SU-DHL-6 (cell line): ENCODE results near the gene PDE7B.

ENCODE experiments used
- H2AFZ ChIP-seq: fragments of 200-600 bp; sonication (generic); 2 replicates; pipeline ENCODE4 v1.6.1; 2014; ENCODE audit warnings: low read depth, mild to moderate bottlenecking, moderate library complexity, mixed read lengths, antibody characterized with exemption, low read length; ENCODE audit not compliant: severe bottlenecking
- H3F3A ChIP-seq: fragments of 200-600 bp; shearing (Covaris generic); 2 replicates; pipeline ENCODE4 v1.6.0; 2016; ENCODE audit warnings: antibody characterized with exemption, mild to moderate bottlenecking; ENCODE audit not compliant: insufficient read depth
- H3K27ac ChIP-seq: fragments of 200-600 bp; sonication (generic); 2 replicates; pipeline ENCODE4 v1.5.1; 2016; ENCODE audit warnings: low read depth, mild to moderate bottlenecking, low read length, moderate library complexity, mixed read lengths
- H3K27me3 ChIP-seq: fragments of 200-600 bp; sonication (generic), shearing (Covaris generic); 2 replicates; pipeline ENCODE4 v1.6.0; 2014; ENCODE audit warnings: mild to moderate bottlenecking, low read length
- H3K36me3 ChIP-seq: fragments of 200-600 bp; sonication (generic); 2 replicates; pipeline ENCODE4 v1.6.1; 2014; ENCODE audit warnings: mild to moderate bottlenecking, low read length, mixed read lengths
- H3K4me2 ChIP-seq: fragments of 300-600, 200-600 bp; shearing (Covaris generic), sonication (generic); 2 replicates; pipeline ENCODE4 v1.6.0; 2014; ENCODE audit warnings: low read length, low read depth, mild to moderate bottlenecking; ENCODE audit not compliant: poor library complexity, severe bottlenecking
- H3K4me3 ChIP-seq: fragments of 200-600 bp; sonication (generic); 2 replicates; pipeline ENCODE4 v1.5.1; 2014; ENCODE audit warnings: antibody characterized with exemption, low read length, mild to moderate bottlenecking, mixed read lengths; ENCODE audit not compliant: insufficient read depth, poor library complexity, severe bottlenecking
- H3K79me2 ChIP-seq: fragments of 200-600 bp; sonication (generic); 2 replicates; pipeline ENCODE4 v1.6.1; 2014; ENCODE audit warnings: mild to moderate bottlenecking, low read length, moderate library complexity; ENCODE audit not compliant: insufficient read depth
- H3K9ac ChIP-seq: fragments of 200-600 bp; sonication (generic); 2 replicates; pipeline ENCODE4 v1.7.0; 2014; ENCODE audit warnings: mild to moderate bottlenecking, low read length
- H3K9me2 ChIP-seq: fragments of 200-600 bp; sonication (generic); replicated peaks from 2 replicates; pipeline ENCODE4 v1.6.1; 2014; ENCODE audit warnings: low read length; ENCODE audit not compliant: insufficient read depth
- H3K9me3 ChIP-seq: fragments of 200-600 bp; sonication (generic); 2 replicates; pipeline ENCODE4 v1.6.1; 2014; ENCODE audit warnings: low read length, mixed read lengths; ENCODE audit not compliant: insufficient read depth
- H4K20me1 ChIP-seq: fragments of 200-600 bp; sonication (generic); 2 replicates; pipeline ENCODE4 v1.6.1; 2014; ENCODE audit warnings: low read depth, mild to moderate bottlenecking, antibody characterized with exemption, low read length, moderate library complexity, mixed read lengths
- EZH2phosphoT487 ChIP-seq: fragments of 200-600 bp; sonication (generic), shearing (Covaris generic); conservative IDR thresholded peaks from 2 replicates; pipeline ENCODE4 v1.6.1; 2018; ENCODE audit warnings: mild to moderate bottlenecking, antibody characterized with exemption, low read length, moderate library complexity, mixed read lengths
- TF ChIP-seq, protein P1 (sequence below): fragments of 200-600 bp; sonication (generic); IDR thresholded peaks from one replicate; pipeline ENCODE4 v1.5.1; 2017; ENCODE audit warnings: antibody characterized with exemption, mild to moderate bottlenecking, low read length, moderate library complexity; ENCODE audit not compliant: insufficient read depth, poor library complexity, severe bottlenecking

The PDE7B gene

DNA sequence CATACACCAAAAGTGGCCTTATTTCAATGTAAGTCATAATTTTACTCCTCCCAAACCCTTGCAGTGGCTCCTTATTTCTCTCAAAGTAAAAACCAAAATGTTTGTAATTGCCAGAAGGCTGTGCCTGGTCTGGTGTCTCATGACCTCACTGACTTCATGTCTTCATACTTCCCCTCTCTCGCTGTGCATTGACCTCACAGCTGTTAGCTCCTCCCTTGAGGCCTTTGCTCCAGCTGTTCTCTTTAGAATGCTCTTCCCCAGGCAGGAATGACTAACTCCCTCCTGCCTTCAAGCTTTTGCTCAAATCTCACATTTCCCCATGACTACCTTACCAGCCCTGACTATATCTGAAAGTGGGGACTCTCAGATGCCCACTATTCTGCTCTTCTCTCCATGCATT lies 315.3 kb downstream of the PDE7B start:
- Histone ChIP-seq H3K79me2 (no peaks in the 10 kb centered on the region), H3K36me3 (no peaks in the 10 kb centered on the region), H3K9me3 (no peaks in the 10 kb centered on the region), H3K4me3 (no peak overlapping the region), H3K27ac (no peak overlapping the region), H3K9ac (no peak overlapping the region), H3K9me2 (no peaks in the 10 kb centered on the region), H3K4me2 (no peak overlapping the region), H2AFZ (no peak overlapping the region), H3K27me3 (no peaks in the 10 kb centered on the region), H3F3A (no peaks in the 10 kb centered on the region), H4K20me1 (no peaks in the 10 kb centered on the region)
- TF ChIP-seq EZH2phosphoT487: no peak
- TF ChIP-seq, protein P1, sequence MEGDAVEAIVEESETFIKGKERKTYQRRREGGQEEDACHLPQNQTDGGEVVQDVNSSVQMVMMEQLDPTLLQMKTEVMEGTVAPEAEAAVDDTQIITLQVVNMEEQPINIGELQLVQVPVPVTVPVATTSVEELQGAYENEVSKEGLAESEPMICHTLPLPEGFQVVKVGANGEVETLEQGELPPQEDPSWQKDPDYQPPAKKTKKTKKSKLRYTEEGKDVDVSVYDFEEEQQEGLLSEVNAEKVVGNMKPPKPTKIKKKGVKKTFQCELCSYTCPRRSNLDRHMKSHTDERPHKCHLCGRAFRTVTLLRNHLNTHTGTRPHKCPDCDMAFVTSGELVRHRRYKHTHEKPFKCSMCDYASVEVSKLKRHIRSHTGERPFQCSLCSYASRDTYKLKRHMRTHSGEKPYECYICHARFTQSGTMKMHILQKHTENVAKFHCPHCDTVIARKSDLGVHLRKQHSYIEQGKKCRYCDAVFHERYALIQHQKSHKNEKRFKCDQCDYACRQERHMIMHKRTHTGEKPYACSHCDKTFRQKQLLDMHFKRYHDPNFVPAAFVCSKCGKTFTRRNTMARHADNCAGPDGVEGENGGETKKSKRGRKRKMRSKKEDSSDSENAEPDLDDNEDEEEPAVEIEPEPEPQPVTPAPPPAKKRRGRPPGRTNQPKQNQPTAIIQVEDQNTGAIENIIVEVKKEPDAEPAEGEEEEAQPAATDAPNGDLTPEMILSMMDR: no peak

DNA sequence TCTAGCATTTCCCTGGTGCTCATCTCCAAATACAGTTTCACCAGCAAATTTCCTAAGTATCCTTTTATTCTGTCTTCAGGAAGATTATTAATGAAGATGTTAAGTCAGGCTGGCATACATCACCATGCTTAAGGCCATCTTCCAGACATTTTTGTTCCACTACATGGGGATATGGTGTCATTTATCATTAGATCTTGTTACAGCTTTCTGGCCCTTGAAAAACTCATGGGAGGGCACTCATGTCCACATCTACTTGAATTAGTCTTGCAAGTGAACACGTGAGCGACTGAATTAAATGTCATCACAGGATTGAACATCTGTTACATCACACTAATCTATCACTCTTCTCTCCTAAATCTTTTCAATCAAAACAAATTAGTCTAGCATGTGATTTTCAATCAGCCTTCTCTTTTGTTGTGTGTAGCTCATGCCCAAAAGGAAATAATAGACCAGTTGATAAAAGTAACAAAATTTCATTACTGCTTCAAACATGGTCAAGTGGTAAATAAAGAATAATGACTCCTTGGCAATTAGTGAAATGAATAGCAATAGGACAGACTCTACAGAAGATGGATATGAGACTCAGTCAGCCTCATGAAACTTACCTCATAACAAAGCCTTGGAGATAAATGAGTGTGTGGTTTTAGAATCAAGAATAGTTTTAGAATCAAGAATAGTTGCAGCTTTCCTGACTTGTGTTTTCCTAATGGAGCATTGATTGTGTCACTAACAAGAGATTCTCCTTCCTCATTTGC lies 318.1 kb downstream of the PDE7B start:
- H3F3A ChIP-seq: no peaks in the 10 kb centered on the region
- H3K9me2 ChIP-seq: no peaks in the 10 kb centered on the region
- H4K20me1 ChIP-seq: no peaks in the 10 kb centered on the region
- H3K9ac ChIP-seq: no peak overlapping the region
- no peak overlapping the region for H3K4me3 ChIP-seq
- TF ChIP-seq EZH2phosphoT487: no peak
- TF ChIP-seq, protein P1: no peak
- H3K79me2 ChIP-seq: no peaks in the 10 kb centered on the region
- no peak overlapping the region for H3K4me2 ChIP-seq
- H2AFZ ChIP-seq: no peak overlapping the region
- H3K27ac ChIP-seq: no peak overlapping the region
- no peaks in the 10 kb centered on the region for H3K36me3 ChIP-seq
- no peaks in the 10 kb centered on the region; the same call in 1 of the 2 replicates for H3K27me3 ChIP-seq
- no peaks in the 10 kb centered on the region for H3K9me3 ChIP-seq

DNA sequence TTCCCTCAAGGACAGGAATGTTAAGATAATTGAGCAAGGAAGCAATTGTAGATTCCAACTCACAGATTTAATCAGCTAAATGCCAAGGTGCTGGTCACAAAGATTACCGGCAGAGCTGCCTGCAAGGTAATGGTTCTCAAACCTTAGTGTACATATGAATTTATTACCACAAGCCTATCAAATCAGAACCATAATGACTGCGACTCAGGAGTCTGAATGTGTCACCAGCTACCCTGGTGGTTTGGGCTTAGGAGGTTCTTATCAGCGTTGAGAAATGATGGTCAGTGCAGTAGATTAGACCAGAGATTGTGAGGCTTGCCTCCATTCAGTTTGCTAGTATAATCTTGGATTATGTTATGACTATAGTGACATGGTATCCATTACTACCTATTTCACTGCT lies 319.7 kb downstream of the PDE7B start:
- Histone ChIP-seq H4K20me1 (no peaks in the 10 kb centered on the region), H3F3A (no peaks in the 10 kb centered on the region), H2AFZ (no peak overlapping the region), H3K27ac (no peak overlapping the region), H3K27me3 (no peaks in the 10 kb centered on the region; the same call in 1 of the 2 replicates), H3K36me3 (no peaks in the 10 kb centered on the region), H3K79me2 (no peaks in the 10 kb centered on the region), H3K4me3 (no peak overlapping the region), H3K9ac (no peak overlapping the region), H3K4me2 (no peak overlapping the region), H3K9me3 (no peaks in the 10 kb centered on the region), H3K9me2 (no peaks in the 10 kb centered on the region)
- TF ChIP-seq, protein P1: no peak
- no peak for TF ChIP-seq EZH2phosphoT487
